Lower lobe of right lung (tissue), 2 donors: ENCODE data around the gene HES5. TPM values are rescaled to one million over a fixed set of nuclear protein-coding genes. Genes with fewer than 3 reads are reported as not detected.
A peak's percentile ranks its signal among the peaks of the same experiment; 100 is the strongest.

Experiments used
- ATAC-seq, 2 donors: fragments of 200-7000 bp; cut with Tn5 transposase; one replicate each; pipeline ENCODE4 v1.9.1; 2020 to 2022; ENCODE audit warnings: mild to moderate bottlenecking in 2 of 2, moderate library complexity in 2 of 2
- DNase-seq: peaks from one replicate; pipeline ENCODE4 v3.0.0-alpha.2; 2020
- H3K27ac ChIP-seq: fragments of 200-600 bp; one replicate; pipeline ENCODE4 v1.8.0; 2022
- H3K27me3 ChIP-seq: fragments of 200-600 bp; one replicate; pipeline ENCODE4 v1.8.0; 2022; ENCODE audit warnings: low read depth
- H3K36me3 ChIP-seq: fragments of 200-600 bp; one replicate; pipeline ENCODE4 v1.8.0; 2022; ENCODE audit warnings: mild to moderate bottlenecking
- H3K4me1 ChIP-seq: fragments of 200-600 bp; one replicate; pipeline ENCODE4 v1.8.0; 2022
- H3K4me3 ChIP-seq: fragments of 200-600 bp; one replicate; pipeline ENCODE4 v1.8.0; 2022; ENCODE audit warnings: mild to moderate bottlenecking
- H3K9me3 ChIP-seq: fragments of 200-600 bp; one replicate; pipeline ENCODE4 v1.8.0; 2022
- intact Hi-C: fragments of 100-400 bp; cut with DNase I; formaldehyde crosslinking; loops from one replicate; pipeline ENCODE4 v1.11.0; 2022
- total RNA-seq: library from RNA; stranded (reverse); fragmentation: NEBNext Ultra II Directional; extraction: Animal tissue kit (Norgen Biotek cat#: 25700); gene quantifications from one replicate; pipeline ENCODE4 v1.2.1, GENCODE V29; 2021
- TF ChIP-seq, protein P1 (sequence below): fragments of 200-600 bp; IDR thresholded peaks from one replicate; pipeline ENCODE4 v1.8.0; 2022; ENCODE audit warnings: antibody characterized with exemption, mild to moderate bottlenecking
- donor health status: DM: no; HTN: yes; CAD: no; lungs with severe emphysema.

The HES5 gene
- total RNA-seq, 1 donor from 2014 or later = 1.5 TPM

DNA sequence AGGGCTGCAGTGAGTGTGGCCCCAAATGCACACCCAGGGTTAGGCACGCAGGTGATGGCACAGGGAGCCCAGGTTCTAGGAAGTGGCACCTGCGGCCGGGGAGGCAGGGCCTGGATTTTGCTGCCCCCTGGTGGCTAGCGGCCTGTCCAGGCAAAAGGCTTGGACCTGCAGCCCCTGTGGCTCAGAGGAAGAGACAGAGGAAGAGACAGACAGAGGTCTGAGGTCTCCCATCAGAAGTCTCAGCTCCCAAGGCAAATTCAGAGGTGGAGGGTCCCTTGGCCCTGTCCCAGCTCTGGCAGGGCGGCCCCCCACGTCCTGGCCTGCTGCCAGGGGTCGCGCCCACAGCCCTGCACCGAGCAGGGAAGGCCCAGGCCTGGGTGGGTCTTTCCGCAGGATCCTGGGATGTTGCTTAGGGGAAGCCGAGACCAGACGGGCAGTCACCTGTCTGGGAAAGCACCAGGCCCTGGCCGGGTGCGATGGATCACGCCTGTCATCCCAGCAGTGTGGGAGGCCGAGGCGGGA, 18.1 kb upstream of the HES5 start:
- no peaks in the 10 kb centered on the region for H3K27me3 ChIP-seq
- H3K9me3 ChIP-seq = no peaks in the 10 kb centered on the region
- peak overlapping the region; percentile 97 for H3K27ac ChIP-seq
- ATAC-seq (peak; percentile 67 to 76), DNase-seq (peak; percentile 90)
- H3K4me1 ChIP-seq = peaks cover 61% of the 10 kb centered on the region
- no peaks in the 10 kb centered on the region for H3K36me3 ChIP-seq
- intact Hi-C loops = no loop called here
- TF ChIP-seq, protein P1, sequence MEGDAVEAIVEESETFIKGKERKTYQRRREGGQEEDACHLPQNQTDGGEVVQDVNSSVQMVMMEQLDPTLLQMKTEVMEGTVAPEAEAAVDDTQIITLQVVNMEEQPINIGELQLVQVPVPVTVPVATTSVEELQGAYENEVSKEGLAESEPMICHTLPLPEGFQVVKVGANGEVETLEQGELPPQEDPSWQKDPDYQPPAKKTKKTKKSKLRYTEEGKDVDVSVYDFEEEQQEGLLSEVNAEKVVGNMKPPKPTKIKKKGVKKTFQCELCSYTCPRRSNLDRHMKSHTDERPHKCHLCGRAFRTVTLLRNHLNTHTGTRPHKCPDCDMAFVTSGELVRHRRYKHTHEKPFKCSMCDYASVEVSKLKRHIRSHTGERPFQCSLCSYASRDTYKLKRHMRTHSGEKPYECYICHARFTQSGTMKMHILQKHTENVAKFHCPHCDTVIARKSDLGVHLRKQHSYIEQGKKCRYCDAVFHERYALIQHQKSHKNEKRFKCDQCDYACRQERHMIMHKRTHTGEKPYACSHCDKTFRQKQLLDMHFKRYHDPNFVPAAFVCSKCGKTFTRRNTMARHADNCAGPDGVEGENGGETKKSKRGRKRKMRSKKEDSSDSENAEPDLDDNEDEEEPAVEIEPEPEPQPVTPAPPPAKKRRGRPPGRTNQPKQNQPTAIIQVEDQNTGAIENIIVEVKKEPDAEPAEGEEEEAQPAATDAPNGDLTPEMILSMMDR = peak; percentile 98
- peak overlapping the region; percentile 85 for H3K4me3 ChIP-seq

- Histone ChIP-seq H3K36me3 (no peaks in the 10 kb centered on the region), H3K27me3 (no peaks in the 10 kb centered on the region), H3K27ac (peak overlapping the region; percentile 97), H3K4me1 (peaks cover 61% of the 10 kb centered on the region), H3K9me3 (no peaks in the 10 kb centered on the region), H3K4me3 (peak overlapping the region; percentile 85)
- TF ChIP-seq, protein P1 = no peak
- intact Hi-C loops = no loop called here
- ATAC-seq (no peak), DNase-seq (peak; percentile 71)
Measured at GRCh38 chr1:2547210-2548067, 17.4 kb upstream of the HES5 start.

GRCh38 chr1:2546515-2547209, 16.6 kb upstream of the HES5 start:
- peaks cover 63% of the 10 kb centered on the region for H3K4me1 ChIP-seq
- intact Hi-C loops = no loop called here
- TF ChIP-seq, protein P1 = peak; percentile 30
- no peaks in the 10 kb centered on the region for H3K36me3 ChIP-seq
- no peaks in the 10 kb centered on the region for H3K9me3 ChIP-seq
- H3K4me3 ChIP-seq = peak overlapping the region; percentile 85
- DNase-seq (peak; percentile 91), ATAC-seq (peak; percentile 81 to 87)
- peak overlapping the region; percentile 97 for H3K27ac ChIP-seq
- H3K27me3 ChIP-seq = peaks cover 5% of the 10 kb centered on the region

DNA sequence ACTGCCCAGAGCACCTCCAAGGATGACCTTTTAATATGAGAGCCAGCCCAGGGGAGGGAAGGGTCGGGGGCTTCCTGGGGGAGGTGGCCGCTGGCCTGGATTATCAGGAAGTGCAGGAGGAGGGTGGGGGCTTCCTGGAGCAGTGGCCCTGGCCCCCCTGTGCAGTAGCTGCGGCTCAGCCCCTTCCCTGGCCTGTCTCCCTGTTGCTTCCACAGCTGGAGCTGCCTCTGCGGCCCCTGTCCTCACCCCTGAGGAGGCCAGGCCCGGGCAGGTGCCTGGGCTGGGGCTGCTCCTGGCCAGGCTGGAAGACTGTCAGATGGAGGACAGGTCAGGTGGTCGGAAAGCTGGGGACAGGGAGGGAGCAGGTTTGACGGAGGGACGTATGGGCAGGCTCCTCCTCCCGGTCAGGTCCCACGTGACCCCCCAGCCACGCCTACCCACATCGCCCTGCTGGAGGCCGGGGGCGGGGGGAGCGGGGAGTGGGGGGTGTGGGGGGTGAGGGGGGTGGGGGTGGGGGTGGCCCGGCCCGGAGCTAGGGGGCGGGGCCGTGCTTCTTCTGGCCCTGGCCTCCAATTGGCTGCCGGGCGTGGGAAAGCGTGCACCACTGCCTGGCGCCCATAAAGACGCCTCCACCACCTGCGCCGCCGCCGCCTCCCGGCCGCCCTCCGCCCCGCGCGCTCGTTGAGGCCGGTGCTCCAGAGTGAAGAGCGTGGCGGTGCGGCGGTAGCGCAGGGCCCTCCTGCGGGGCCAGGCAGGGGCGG, 15.9 kb upstream of the HES5 start:
- Histone ChIP-seq H3K9me3 (no peaks in the 10 kb centered on the region), H3K27me3 (peaks cover 10% of the 10 kb centered on the region), H3K36me3 (no peaks in the 10 kb centered on the region), H3K4me1 (peaks cover 69% of the 10 kb centered on the region), H3K4me3 (peak overlapping the region; percentile 85), H3K27ac (peak overlapping the region; percentile 97)
- intact Hi-C loops = no loop called here
- peak; percentile 96 for DNase-seq
- TF ChIP-seq, protein P1 = no peak
- peak; percentile 80 to 85 for ATAC-seq
